Inferior parietal cortex (tissue), 1 donor: ENCODE results near the gene MOGAT2.
"Not testable (repeated sequence)": the region's sequence is repeated elsewhere in the genome, so short reads cannot be mapped to it uniquely, and the experiment has no call there.

ENCODE experiments used
- DNase-seq: peaks from one replicate; pipeline ENCODE4 v3.0.0-alpha.2; 2016; ENCODE audit errors: extremely low spot score

The MOGAT2 gene

DNA sequence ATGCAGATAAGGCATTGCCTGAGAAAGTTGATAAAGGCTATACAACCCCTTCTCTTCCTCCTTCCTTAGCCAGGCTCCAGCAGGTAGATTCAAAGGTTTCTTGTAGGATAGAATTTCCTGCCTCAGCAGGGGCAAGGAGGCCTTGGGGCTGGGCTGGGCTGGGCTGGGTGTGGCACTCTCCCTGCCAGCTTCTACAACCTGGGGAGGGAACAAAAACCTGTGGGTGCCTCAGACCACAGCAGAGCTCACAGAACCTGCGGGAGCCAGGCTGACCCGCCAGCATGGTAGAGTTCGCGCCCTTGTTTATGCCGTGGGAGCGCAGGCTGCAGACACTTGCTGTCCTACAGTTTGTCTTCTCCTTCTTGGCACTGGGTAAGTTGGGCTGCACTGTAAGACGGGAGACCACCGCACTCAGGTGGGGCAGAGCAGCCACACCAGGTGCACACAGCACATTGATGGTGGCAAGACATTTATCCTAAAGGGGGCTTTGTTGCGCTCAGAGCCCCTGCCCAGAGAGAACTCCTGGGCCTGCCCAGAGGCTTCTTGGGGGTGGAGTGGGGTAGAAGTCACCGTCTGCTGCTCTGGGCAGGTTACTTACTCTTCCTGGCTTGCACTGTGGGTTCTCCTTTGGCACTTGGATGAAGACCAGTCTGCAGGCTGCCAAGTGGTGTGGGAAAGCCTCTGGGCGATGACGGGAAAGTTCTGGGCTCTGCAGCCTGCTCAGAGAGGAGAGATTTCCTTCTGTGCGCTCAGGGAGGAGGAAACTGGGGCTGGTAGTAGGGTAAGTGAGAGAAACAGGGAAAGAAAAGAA, at the start of gene MOGAT2:
Gene MOGAT2, plus strand, starts transcription at position 231 of the 811 bp plus-strand sequence. Its CDS starts 51 bp downstream, at position 282.
- DNase-seq, result no peak

DNA sequence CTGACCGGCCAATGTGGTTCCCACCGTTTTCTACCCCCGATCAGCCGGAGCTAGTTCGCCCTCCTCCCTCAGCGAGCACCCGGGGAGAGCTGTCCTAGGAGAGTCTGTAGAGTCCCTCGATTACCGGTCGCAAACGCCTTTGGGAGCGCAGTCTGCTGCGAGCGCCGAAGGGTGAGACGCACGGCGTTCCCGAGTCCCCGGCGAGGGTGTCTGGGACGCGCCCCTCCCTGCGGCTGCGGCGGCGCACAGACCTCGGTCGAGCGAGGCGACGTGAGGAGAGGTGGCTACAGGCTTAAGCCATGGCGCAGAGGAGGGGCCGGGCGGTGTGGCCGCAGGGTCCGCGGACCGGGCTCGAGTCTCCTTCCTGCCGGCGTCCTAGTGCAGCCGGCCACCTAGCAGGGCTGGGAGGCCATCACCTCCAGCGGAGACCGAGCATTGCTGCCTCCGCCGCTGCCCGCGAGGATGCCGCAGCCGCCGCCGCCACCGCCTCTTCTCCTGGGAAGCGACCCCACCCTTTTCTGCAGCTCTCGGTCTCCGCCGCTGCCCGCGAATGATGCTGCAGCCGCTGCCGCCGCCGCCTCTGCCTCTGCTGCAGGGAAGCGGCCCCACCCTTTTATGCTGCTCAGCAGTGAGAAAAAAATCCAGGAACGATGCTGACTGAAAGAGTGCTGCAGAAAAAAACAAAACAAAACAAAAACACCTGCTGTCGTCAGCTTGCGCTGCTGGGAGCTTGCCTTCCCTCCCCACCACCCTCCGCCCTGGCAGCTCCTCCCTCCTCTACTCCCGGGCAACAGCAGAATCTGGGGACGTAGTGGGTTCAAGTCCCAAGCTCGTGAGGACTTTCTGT, 49.0 kb upstream of the MOGAT2 start, which contains the start of gene MAP6:
Gene MAP6, minus strand, starts transcription at position 588 of the 847 bp plus-strand sequence. CDS start 669 bp downstream, outside the sequence.
- peak; percentile 42 for DNase-seq

GRCh38 chr11:75673977-75674582, 43.6 kb upstream of the MOGAT2 start:
- DNase-seq, result no peak

GRCh38 chr11:75677275-75677674, 40.4 kb upstream of the MOGAT2 start:
- no peak for DNase-seq

- no peak for DNase-seq
These were observed 39.7 kb upstream of the MOGAT2 start for GRCh38 chr11:75677909-75678308.

DNA sequence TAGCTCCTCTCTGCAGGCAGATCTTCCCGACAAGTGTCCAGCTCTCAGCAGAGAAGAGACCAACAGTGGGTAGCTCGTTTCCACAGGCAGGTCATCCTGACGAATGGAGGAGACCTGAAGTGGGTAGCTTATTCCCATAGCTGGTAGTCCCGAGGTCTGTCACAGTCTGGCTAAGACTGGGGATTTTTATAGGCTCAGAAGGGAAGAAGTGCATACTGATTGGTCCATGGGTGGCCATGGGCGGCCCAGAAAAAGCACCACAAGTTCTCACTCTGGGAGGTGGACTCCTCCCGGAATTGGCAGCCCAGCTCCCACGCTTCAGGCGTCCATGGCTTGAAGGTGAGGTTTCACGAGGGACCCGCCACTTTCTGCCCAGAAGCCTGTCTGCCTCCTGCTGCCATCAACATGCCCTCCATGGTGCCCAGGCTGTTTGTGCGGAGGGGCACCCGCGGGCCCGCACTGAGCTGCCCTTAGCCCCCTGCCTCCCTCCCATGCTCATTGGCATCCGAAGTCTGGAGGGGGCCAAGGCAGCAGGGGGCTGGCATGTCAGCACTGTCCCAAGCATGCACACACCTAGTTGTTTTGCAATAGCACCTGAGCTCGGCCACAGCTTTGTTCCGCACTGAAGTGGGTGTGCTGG, 38.9 kb upstream of the MOGAT2 start:
- DNase-seq, result no peak

DNA sequence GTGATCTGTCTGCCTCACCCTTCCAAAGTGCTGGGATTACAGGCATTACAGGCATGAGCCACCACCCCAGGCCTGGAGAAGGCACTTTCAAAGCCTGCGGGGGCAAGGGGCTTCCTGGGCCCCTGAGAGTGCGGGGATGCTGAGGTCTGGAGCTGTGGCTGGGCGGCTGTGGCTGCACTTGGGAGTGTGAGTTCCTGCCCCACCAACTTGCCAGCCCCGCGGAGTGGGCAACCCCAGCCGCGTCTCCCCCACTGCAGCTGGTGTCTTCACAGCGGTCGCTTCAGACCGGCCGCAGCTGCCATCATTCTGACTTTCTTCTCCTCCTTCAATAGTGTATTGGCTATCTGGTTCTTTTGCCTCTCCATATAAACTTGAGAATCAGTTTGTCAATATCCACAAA, 38.1 kb upstream of the MOGAT2 start:
- no peak for DNase-seq

GRCh38 chr11:75683856-75684255, 33.8 kb upstream of the MOGAT2 start:
- not testable (repeated sequence) for DNase-seq

GRCh38 chr11:75689863-75690609, 27.6 kb upstream of the MOGAT2 start:
- DNase-seq, result no peak

GRCh38 chr11:75691804-75692203, 25.8 kb upstream of the MOGAT2 start:
- no peak for DNase-seq

GRCh38 chr11:75697906-75698581, 19.6 kb upstream of the MOGAT2 start:
- no peak for DNase-seq

DNA sequence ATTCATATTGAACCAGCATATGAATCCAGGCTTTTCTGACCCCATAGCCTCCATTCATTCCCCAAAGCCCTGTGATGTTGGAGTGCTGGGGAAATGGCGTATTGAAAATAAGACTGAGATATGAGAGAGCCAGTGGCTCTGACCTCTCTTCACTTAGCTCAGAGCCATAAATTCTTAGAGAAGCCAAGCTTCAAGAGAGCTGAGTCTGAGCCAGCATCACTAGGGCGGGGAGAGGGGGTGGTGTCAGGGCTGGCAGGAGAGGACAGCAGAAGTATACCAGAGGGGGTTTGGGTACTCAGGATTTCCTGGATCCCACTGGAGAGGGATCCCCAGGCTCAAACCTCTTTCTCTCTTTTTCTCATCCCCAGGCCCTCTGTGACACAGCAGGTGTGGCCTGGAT, 16.7 kb upstream of the MOGAT2 start:
- no peak for DNase-seq

DNA sequence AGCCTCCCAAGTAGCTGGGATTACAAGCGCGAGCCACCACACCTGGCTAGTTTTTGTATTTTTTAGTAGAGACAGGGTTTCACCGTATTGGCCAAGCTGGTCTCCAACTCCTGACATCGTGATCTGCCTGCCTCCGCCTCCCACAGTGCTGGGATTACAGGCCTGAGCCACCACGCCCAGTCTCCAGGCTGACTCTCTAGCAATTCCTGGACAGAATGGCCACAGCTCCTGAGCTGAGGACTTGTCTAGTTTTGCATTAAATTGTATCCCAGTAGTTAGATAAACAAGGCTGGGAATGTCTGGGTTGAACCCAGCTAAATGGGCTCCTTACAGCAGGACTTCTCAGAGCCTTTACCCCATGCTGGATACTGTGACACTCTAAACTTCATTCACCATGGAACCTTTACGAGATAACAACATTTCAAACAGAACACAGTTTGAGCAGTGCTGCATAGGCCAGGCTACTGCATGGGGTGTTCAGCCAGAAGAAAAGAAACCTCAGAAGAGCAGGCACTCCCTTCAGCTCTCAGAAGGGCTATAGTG, 13.9 kb upstream of the MOGAT2 start:
- no peak for DNase-seq

GRCh38 chr11:75705541-75705940, 12.1 kb upstream of the MOGAT2 start:
- DNase-seq, result no peak

DNA sequence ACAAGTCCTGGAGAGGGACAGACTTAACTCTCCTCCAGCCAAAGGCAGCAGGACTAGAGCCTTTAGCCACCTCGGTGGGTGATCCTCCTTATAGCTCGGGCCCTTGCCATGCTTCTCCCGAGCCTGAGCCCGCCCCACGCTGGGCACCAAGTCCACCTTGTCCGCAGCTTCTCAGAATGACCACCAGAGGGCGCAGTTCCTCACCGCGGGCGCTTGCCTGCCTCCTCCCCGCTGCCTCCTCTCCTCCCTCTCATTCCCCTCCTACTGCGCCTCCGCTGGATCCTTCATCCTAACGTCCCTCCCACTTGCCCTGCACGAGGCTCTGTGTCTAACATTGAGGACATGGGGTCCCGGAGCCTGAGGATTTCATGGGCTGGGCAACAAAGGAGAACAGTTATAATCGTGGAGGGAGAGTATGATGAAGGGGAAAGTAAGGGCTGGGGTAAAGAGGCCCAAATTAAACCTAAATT, 11.3 kb upstream of the MOGAT2 start:
- peak; percentile 78 for DNase-seq

- DNase-seq, result no peak
These were observed 3.4 kb upstream of the MOGAT2 start for GRCh38 chr11:75714211-75714610.

GRCh38 chr11:75715688-75716087, 1.9 kb upstream of the MOGAT2 start:
- no peak for DNase-seq

GRCh38 chr11:75716659-75717058, 979 bp upstream of the MOGAT2 start:
- no peak for DNase-seq

- DNase-seq, result no peak
These were observed 1.0 kb downstream of the MOGAT2 start for GRCh38 chr11:75718419-75719339.
